ENCODE measurements around the gene TBC1D22A. TPM values are rescaled to one million over a fixed set of nuclear protein-coding genes. Genes with fewer than 3 reads are reported as not detected.
A peak's percentile ranks its signal among the peaks of the same experiment; 100 is the strongest.

Gene TBC1D22A
- total and polyA plus RNA-seq, 8 donors: 14.4 to 33.5 (median 15.7) TPM

DNA sequence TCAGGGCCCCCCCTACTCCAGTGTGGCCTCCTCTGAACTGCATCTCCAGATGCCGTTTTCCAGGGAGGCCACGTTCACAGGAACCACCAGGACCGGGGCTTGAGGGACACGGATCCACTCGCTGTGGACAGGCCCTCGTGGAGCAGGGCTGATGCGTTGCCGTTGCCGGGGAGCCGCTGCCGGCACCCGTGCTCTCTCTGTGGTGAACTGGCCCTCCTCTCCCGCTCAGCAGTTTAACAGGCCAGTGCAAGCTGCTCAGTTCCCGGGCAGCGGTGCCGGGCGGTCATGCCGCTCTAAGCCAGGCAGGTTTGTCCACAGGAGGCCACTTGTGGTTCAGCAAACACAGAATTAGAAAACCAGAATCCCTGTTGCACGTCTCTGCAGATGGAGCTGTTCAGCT lies 301.6 kb downstream of the TBC1D22A start:
- ATAC-seq: no peak
- Histone ChIP-seq H3K27me3 (no peaks in the 10 kb centered on the region), H3K36me3 (peaks cover 0 to 38% of the 10 kb centered on the region in 2 donors), H3K4me1 (no peaks in the 10 kb centered on the region), H3K27ac (no peak overlapping the region), H3K9me3 (no peaks in the 10 kb centered on the region), H3K4me3 (no peak overlapping the region)
- intact Hi-C loops (cut with DNase I): no loop called here
- DNase-seq: peak in 1 of 4 donors; percentile 71
- TF ChIP-seq, protein P1, sequence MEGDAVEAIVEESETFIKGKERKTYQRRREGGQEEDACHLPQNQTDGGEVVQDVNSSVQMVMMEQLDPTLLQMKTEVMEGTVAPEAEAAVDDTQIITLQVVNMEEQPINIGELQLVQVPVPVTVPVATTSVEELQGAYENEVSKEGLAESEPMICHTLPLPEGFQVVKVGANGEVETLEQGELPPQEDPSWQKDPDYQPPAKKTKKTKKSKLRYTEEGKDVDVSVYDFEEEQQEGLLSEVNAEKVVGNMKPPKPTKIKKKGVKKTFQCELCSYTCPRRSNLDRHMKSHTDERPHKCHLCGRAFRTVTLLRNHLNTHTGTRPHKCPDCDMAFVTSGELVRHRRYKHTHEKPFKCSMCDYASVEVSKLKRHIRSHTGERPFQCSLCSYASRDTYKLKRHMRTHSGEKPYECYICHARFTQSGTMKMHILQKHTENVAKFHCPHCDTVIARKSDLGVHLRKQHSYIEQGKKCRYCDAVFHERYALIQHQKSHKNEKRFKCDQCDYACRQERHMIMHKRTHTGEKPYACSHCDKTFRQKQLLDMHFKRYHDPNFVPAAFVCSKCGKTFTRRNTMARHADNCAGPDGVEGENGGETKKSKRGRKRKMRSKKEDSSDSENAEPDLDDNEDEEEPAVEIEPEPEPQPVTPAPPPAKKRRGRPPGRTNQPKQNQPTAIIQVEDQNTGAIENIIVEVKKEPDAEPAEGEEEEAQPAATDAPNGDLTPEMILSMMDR (IDR thresholded peaks at IDR 0.05): no peak

DNA sequence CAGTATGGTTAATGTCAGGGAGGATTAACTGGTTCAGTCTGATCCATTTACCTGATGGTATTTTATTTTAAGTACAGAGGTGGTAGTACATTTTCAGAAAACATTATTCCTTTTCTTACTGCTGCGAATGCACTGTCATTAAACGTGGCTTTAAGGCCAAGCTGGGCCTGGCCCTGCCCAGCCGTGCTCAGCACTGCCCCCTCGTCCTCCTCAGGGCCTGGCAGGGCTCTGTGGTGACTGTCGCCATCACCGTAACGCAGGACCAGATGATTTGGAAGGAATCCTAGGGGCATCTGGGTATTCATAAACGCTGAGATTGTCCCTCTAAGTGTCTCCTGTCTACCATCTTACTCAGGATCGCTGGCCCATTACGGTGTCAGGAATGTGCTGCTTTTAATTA lies 302.0 kb downstream of the TBC1D22A start:
- ATAC-seq (no peak), DNase-seq (no peak)
- H3K36me3 ChIP-seq: peaks cover 0 to 36% of the 10 kb centered on the region in 2 donors
- TF ChIP-seq, protein P1 (IDR thresholded peaks at IDR 0.05): no peak
- intact Hi-C loops (cut with DNase I): no loop called here
- H3K27me3 ChIP-seq: no peaks in the 10 kb centered on the region
- no peaks in the 10 kb centered on the region for H3K4me1 ChIP-seq
- H3K9me3 ChIP-seq: no peaks in the 10 kb centered on the region
- no peak overlapping the region for H3K4me3 ChIP-seq
- no peak overlapping the region for H3K27ac ChIP-seq

DNA sequence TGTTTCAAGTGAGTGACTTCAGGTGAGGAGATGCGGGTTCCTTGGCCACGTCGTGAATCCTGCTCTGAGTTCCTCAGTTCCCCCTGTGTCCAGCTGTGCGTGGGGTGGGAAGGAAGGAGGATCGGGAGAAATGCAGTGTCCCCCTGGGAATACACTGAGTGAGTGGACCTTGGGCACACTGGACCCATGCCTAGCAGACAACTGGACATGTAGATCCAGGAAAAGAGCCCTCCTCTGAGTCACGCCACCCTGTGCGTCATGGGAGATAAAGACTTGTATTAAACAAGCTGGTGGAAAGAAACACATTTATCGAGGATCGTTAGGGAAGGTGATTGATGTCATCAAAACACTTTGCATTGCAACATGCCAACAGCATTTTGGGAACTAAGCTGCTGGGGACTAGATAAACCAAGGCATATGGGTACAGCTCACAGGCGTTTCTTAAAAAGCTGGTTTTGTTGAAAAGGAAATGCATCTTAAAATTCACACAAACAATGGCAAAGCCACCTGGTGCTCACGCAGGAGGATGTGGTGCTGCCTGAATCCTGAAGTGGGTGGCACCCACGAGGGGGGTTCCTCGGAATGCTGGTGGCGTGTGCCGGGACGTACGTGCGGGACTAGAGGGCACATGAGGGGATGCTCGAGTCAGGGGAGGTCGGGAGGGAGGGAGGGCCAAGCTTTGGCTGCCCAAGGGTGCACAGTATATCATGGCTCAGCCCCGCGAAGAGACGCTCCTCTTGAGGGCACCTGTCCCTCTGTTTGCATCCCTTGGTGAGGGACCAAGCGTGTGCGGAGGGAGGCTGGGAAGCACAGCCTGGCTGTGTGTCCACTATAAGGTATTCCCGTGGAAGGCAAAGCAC lies 303.5 kb downstream of the TBC1D22A start:
- Histone ChIP-seq H3K4me1 (no peaks in the 10 kb centered on the region), H3K27me3 (no peaks in the 10 kb centered on the region), H3K9me3 (no peaks in the 10 kb centered on the region), H3K27ac (no peak overlapping the region), H3K4me3 (no peak overlapping the region), H3K36me3 (peaks cover 0 to 24% of the 10 kb centered on the region in 2 donors)
- intact Hi-C loops (cut with DNase I): no loop called here
- TF ChIP-seq, protein P1 (IDR thresholded peaks at IDR 0.05): no peak
- peak in 1 of 4 donors; percentile 58 for DNase-seq
- no peak for ATAC-seq

DNA sequence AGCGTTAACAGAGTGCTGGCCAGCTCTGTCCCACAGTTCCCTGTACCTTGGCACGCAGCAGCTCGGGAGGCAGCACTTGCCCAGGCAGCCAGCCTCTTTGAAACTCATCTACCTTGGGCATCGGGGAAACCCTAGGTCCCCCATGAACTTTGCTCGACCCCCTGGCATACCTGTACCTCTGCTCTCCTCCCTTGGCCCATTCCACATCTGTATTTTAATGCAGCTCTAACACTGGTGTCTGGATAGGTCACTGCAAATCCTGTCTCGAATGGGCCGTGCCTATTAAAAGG lies 304.1 kb downstream of the TBC1D22A start:
- Histone ChIP-seq H3K27me3 (no peaks in the 10 kb centered on the region), H3K4me1 (no peaks in the 10 kb centered on the region), H3K9me3 (no peaks in the 10 kb centered on the region), H3K36me3 (peaks cover 0 to 19% of the 10 kb centered on the region in 2 donors), H3K4me3 (no peak overlapping the region), H3K27ac (no peak overlapping the region)
- intact Hi-C loops (cut with DNase I): no loop called here
- DNase-seq: no peak
- ATAC-seq: no peak
- TF ChIP-seq, protein P1 (IDR thresholded peaks at IDR 0.05): no peak

DNA sequence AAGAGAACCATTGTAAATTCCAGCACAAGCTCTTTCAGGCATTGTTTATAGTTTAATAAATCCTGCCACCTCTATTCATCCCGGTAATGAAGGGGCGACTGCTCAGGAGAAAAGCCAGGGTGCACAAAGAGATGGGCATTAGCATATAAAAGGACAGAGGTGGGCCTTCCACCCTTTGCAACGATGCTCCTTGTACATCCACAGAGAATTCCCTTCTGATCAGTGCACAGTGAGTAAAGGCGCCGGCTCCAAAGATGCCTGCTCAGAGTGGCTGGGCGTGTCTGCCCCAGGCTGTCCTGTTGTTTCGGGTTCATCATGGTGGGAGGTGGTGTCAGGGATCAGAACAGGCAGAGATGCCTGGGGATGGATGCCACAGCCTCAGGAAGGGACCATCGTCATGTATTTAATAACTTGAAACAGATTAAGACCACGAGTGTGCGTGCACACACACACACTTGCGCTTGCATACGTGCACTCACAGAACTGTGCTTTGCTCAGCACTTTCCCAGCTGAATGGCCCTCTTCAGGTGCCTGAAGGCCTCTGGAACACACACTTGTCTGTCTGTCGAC lies 305.0 kb downstream of the TBC1D22A start:
- intact Hi-C loops (cut with DNase I): no loop called here
- H3K4me3 ChIP-seq: no peak overlapping the region
- peaks cover 0 to 11% of the 10 kb centered on the region in 2 donors for H3K36me3 ChIP-seq
- TF ChIP-seq, protein P1 (IDR thresholded peaks at IDR 0.05): no peak
- DNase-seq: no peak
- no peak for ATAC-seq
- H3K9me3 ChIP-seq: no peaks in the 10 kb centered on the region
- no peak overlapping the region for H3K27ac ChIP-seq
- no peaks in the 10 kb centered on the region for H3K27me3 ChIP-seq
- H3K4me1 ChIP-seq: no peaks in the 10 kb centered on the region

Measured in left lung (tissue), 10 donors.